HG03469 (cell line): ENCODE results near the gene DRG2.
A peak's percentile ranks its signal among the peaks of the same experiment; 100 is the strongest.

Experiments used
- ATAC-seq: cut with Tn5 transposase; IDR thresholded peaks from one replicate; pipeline ENCODE4 v1.9.1; 2021; ENCODE audit warnings: mild to moderate bottlenecking, moderate library complexity, moderate number of reproducible peaks; ENCODE audit not compliant: unreplicated experiment

DRG2 gene

GRCh38 chr17:18087610-18088491 is at the start of gene DRG2:
Gene DRG2 (plus strand): TSS chr17:18087948. CDS start chr17:18088024, 76 bp downstream.
- peak; percentile 55 for ATAC-seq

- no peak for ATAC-seq
Measured at GRCh38 chr17:18038149-18038850, 49.4 kb upstream of the DRG2 start.

- ATAC-seq = peak; percentile 77
Measured at GRCh38 chr17:18038861-18039534, 48.8 kb upstream of the DRG2 start, which contains the start of the genes ATPAF2 and GID4. Gene ATPAF2 (minus strand): TSS chr17:18039168. CDS start chr17:18039013, 155 bp downstream. Gene GID4 (plus strand): TSS chr17:18039408. CDS start chr17:18039465, 57 bp downstream.

- ATAC-seq = no peak
Measured at GRCh38 chr17:18039535-18040260, 48.0 kb upstream of the DRG2 start.

- ATAC-seq = no peak
Measured at GRCh38 chr17:18040261-18040858, 47.4 kb upstream of the DRG2 start.

- no peak for ATAC-seq
Measured at GRCh38 chr17:18041776-18042175, 46.0 kb upstream of the DRG2 start.

- no peak for ATAC-seq
Measured at GRCh38 chr17:18042983-18043382, 44.8 kb upstream of the DRG2 start.

- ATAC-seq = no peak
Measured at GRCh38 chr17:18043491-18043890, 44.3 kb upstream of the DRG2 start.

GRCh38 chr17:18044609-18045008 is 43.1 kb upstream of the DRG2 start:
- ATAC-seq = no peak

- ATAC-seq = no peak
Measured at GRCh38 chr17:18045691-18046350, 41.9 kb upstream of the DRG2 start.

- ATAC-seq = no peak
Measured at GRCh38 chr17:18055597-18055996, 32.2 kb upstream of the DRG2 start.

GRCh38 chr17:18056214-18056613 is 31.5 kb upstream of the DRG2 start:
- ATAC-seq = no peak

- no peak for ATAC-seq
Measured at GRCh38 chr17:18059283-18059682, 28.5 kb upstream of the DRG2 start.

- ATAC-seq = no peak
Measured at GRCh38 chr17:18064053-18064452, 23.7 kb upstream of the DRG2 start.

GRCh38 chr17:18065546-18065945 is 22.2 kb upstream of the DRG2 start:
- ATAC-seq = no peak

- ATAC-seq = no peak
Measured at GRCh38 chr17:18066866-18067265, 20.9 kb upstream of the DRG2 start.

- no peak for ATAC-seq
Measured at GRCh38 chr17:18069101-18069500, 18.6 kb upstream of the DRG2 start.

- no peak for ATAC-seq
Measured at GRCh38 chr17:18070861-18071340, 16.8 kb upstream of the DRG2 start.

GRCh38 chr17:18071751-18072150 is 16.0 kb upstream of the DRG2 start:
- no peak for ATAC-seq
